Hepatocyte (in vitro differentiated cells): ENCODE data around the gene ADCY1. TPM values are rescaled to one million over a fixed set of nuclear protein-coding genes. Genes with fewer than 3 reads are reported as not detected.

Experiments
- DNase-seq: peaks from one replicate; pipeline ENCODE4 v3.0.0-alpha.2; 2016; ENCODE audit warnings: low spot score
- H2AFZ ChIP-seq: fragments of 200-600 bp; sonication (generic); 2 replicates; pipeline ENCODE4 v1.6.0; 2016; ENCODE audit warnings: antibody characterized with exemption, mild to moderate bottlenecking
- H3K27ac ChIP-seq: fragments of 200-600 bp; sonication (generic); 2 replicates; pipeline ENCODE4 v1.5.1; 2016; ENCODE audit warnings: mild to moderate bottlenecking
- H3K27me3 ChIP-seq: fragments of 200-600 bp; sonication (generic); 2 replicates; pipeline ENCODE4 v1.6.1; 2016
- H3K36me3 ChIP-seq: fragments of 200-600 bp; sonication (generic); replicated peaks from 2 replicates; pipeline ENCODE4 v1.5.1; 2016; ENCODE audit warnings: low read depth; ENCODE audit not compliant: insufficient read depth
- H3K4me1 ChIP-seq: fragments of 200-600 bp; sonication (generic); 2 replicates; pipeline ENCODE4 v1.5.1; 2016; ENCODE audit warnings: mild to moderate bottlenecking, moderate library complexity; ENCODE audit not compliant: insufficient read depth
- H3K4me2 ChIP-seq: fragments of 200-600 bp; sonication (generic); 2 replicates; pipeline ENCODE4 v1.6.0; 2016
- H3K4me3 ChIP-seq: fragments of 200-600 bp; sonication (generic); 2 replicates; pipeline ENCODE4 v1.5.1; 2016; ENCODE audit warnings: mild to moderate bottlenecking
- H3K79me2 ChIP-seq: fragments of 200-600 bp; sonication (generic); 2 replicates; pipeline ENCODE4 v1.6.0; 2017; ENCODE audit warnings: mild to moderate bottlenecking
- H3K9me2 ChIP-seq: fragments of 200-600 bp; sonication (generic); replicated peaks from 2 replicates; pipeline ENCODE4 v1.6.0; 2017; ENCODE audit warnings: mild to moderate bottlenecking; ENCODE audit not compliant: insufficient read depth
- H3K9me3 ChIP-seq: fragments of 200-600 bp; sonication (generic); 2 replicates; pipeline ENCODE4 v1.5.1; 2016; ENCODE audit warnings: low read depth, mild to moderate bottlenecking
- H4K20me1 ChIP-seq: fragments of 200-600 bp; sonication (generic); 2 replicates; pipeline ENCODE4 v1.6.0; 2016; ENCODE audit warnings: mild to moderate bottlenecking; ENCODE audit not compliant: insufficient read depth, poor library complexity, severe bottlenecking
- CTCF ChIP-seq: fragments of 200-600 bp; sonication (generic); IDR thresholded peaks from 2 replicates; pipeline ENCODE4 v1.5.1; 2016; ENCODE audit warnings: antibody characterized with exemption, mild to moderate bottlenecking; ENCODE audit not compliant: poor library complexity
- EZH2 ChIP-seq: fragments of 200-600 bp; sonication (generic); IDR thresholded peaks from 2 replicates; pipeline ENCODE4 v1.6.1; 2016; ENCODE audit warnings: antibody characterized with exemption, mild to moderate bottlenecking, borderline replicate concordance
- EZH2phosphoT487 ChIP-seq: fragments of 200-600 bp; sonication (generic); IDR thresholded peaks from one replicate; pipeline ENCODE4 v1.6.1; 2018; ENCODE audit warnings: antibody characterized with exemption, mild to moderate bottlenecking, low read depth, moderate library complexity; ENCODE audit not compliant: unreplicated experiment, severe bottlenecking
- WGBS: methylation state at CpG from one replicate; pipeline ENCODE4 v1.1.6; 2016; ENCODE audit warnings: low lambda C conversion rate; ENCODE audit errors: missing lambda C conversion rate; 5-methylcytosine and 5-hydroxymethylcytosine counted together
- polyA plus RNA-seq: library from polyadenylated mRNA; unstranded; fragments of >200 nt; fragmentation: Nextera tagmentation; extraction: Ambion mirVana; gene quantifications from 2 replicates; pipeline ENCODE4 v1.2.1, GENCODE V29; 2016
- total RNA-seq: library from RNA; depleted of rRNA; stranded (reverse); fragments of >200 nt; gene quantifications from 2 replicates; pipeline ENCODE4 v1.2.3, GENCODE V29; 2014

The ADCY1 gene
- total and polyA plus RNA-seq, 2 experiments from 2014 or later, result 1.3 to 2.9 TPM

GRCh38 chr7:45597286-45597984 lies 23.3 kb downstream of the ADCY1 start:
- Histone ChIP-seq H3K79me2 (no peaks in the 10 kb centered on the region), H2AFZ (no peak overlapping the region), H3K4me3 (no peak overlapping the region), H3K4me2 (no peak overlapping the region), H3K27me3 (no peaks in the 10 kb centered on the region), H3K4me1 (no peaks in the 10 kb centered on the region), H3K9me3 (no peaks in the 10 kb centered on the region), H3K27ac (no peak overlapping the region), H4K20me1 (no peaks in the 10 kb centered on the region), H3K36me3 (no peaks in the 10 kb centered on the region), H3K9me2 (no peaks in the 10 kb centered on the region)
- DNase-seq, result no peak
- WGBS, result 83% methylated on average over 9 of the region's 9 CpGs
- TF ChIP-seq EZH2phosphoT487 (no peak), EZH2 (no peak), CTCF (no peak)

- Histone ChIP-seq H3K4me2 (no peak overlapping the region), H3K4me3 (no peak overlapping the region), H3K27ac (no peak overlapping the region), H3K36me3 (no peaks in the 10 kb centered on the region), H4K20me1 (no peaks in the 10 kb centered on the region), H3K9me3 (no peaks in the 10 kb centered on the region), H3K4me1 (no peaks in the 10 kb centered on the region), H3K9me2 (no peaks in the 10 kb centered on the region), H3K79me2 (no peaks in the 10 kb centered on the region), H3K27me3 (no peaks in the 10 kb centered on the region), H2AFZ (no peak overlapping the region)
- 86% methylated on average over 14 of the region's 14 CpGs for WGBS
- TF ChIP-seq EZH2phosphoT487 (no peak), CTCF (no peak), EZH2 (no peak)
- DNase-seq, result no peak
Observed at GRCh38 chr7:45598886-45599520, 24.8 kb downstream of the ADCY1 start.

GRCh38 chr7:45599851-45600706 lies 25.9 kb downstream of the ADCY1 start:
- Histone ChIP-seq H3K36me3 (no peaks in the 10 kb centered on the region), H3K79me2 (no peaks in the 10 kb centered on the region), H3K9me3 (no peaks in the 10 kb centered on the region), H3K4me2 (no peak overlapping the region), H4K20me1 (no peaks in the 10 kb centered on the region), H3K9me2 (no peaks in the 10 kb centered on the region), H3K27ac (no peak overlapping the region), H2AFZ (no peak overlapping the region), H3K4me1 (no peaks in the 10 kb centered on the region), H3K27me3 (no peaks in the 10 kb centered on the region), H3K4me3 (no peak overlapping the region)
- TF ChIP-seq CTCF (no peak), EZH2 (no peak), EZH2phosphoT487 (no peak)
- WGBS, result 96% methylated on average over 10 of the region's 10 CpGs
- DNase-seq, result no peak
